ENCODE measurements around the gene BBS9.
"Not testable (repeated sequence)": the region's sequence is repeated elsewhere in the genome, so short reads cannot be mapped to it uniquely, and the experiment has no call there.

The BBS9 gene

DNA sequence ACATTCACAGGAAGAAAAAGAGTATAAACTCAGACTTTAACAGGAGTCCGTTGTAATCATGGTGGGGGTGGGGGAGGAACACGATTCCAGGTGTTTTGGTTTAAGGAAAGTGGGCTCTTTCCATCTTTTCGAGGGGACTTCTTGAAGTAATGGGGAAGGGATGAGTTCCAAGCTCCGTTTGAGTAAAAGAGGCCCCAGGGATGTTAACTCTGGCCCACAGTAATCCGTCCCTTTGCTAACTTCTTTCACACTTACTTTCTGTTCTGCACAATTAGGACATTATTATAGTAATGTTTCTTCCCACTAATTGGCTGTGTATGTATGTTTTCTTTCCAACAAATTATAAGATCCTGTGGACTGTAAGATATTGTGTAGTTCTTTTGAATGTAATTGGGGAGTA, 374.4 kb downstream of the BBS9 start:
- DNase-seq = no peak

DNA sequence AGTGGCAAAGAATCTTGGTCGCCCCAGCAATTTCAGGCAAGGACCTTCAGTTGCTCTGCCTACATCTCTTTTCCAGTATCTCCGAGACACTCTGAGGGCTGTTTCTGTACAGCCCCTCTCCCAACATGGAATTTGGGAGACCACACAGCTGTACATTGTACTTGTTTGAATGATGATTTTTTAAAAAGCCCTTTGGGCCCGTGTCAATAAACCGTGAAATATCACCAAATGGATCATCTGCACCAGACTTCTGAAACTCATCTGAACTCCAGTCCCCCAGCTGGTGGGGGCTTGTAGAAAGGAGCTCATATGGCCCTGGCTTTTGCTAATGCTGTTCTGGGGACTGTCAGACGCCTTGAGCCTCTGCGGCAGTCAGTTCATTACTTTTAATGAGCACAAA, 374.9 kb downstream of the BBS9 start:
- DNase-seq = no peak

DNA sequence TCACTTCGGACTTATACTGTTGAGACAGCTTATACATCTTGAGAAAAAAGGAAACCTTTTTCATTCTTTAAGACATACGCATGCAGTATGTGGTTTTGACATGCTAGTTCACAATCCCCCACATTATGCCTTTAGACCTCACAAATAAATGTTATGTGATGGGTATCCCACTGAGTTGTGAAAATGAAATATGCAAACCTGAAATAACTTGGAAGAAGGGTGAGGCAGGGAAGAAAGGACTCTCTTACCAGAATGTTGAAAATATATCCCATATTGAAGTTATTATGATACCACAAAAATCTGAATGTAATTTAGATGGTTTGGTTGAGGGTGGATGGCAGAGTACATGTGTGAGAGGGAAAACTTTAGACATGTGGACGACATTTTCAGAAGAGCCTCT, 379.8 kb downstream of the BBS9 start:
- DNase-seq = no peak

DNA sequence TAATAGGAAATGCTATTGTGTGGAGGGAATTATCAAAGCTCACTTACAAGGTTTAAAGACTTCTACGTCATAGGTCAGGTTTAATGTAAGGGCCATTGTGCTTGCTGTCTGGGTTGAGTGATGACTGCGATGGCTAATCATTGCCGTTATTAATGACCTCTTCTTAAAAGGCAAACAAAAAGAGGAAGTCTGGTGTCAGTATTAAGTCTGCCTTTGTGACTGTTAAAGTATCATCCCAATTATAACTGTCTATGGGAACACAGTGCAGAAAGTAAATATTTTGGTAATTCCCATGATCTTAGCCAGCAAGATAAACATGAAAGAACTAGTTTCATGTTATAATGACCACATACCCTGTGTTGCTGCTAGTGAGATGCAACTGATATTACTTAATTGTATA, 382.4 kb downstream of the BBS9 start:
- no peak for DNase-seq

DNA sequence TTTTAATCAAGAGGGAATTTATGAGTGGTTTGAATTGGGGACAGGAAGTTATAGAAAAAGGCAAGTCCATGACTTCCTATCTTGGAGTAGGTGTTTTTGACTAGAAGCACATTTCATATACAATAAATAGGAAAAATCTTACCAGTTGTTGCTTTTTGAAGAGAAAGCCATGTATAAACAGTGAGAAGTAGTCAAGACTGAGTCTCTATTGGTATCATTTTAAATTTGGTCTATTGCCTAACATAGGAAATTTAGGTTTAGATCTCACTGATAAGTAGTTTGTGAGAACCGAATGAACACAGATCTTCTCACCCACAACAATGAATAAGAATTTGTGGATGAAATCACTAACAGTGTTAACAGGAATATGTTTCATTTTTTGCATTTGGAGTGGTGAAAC, 387.2 kb downstream of the BBS9 start:
- DNase-seq = no peak

DNA sequence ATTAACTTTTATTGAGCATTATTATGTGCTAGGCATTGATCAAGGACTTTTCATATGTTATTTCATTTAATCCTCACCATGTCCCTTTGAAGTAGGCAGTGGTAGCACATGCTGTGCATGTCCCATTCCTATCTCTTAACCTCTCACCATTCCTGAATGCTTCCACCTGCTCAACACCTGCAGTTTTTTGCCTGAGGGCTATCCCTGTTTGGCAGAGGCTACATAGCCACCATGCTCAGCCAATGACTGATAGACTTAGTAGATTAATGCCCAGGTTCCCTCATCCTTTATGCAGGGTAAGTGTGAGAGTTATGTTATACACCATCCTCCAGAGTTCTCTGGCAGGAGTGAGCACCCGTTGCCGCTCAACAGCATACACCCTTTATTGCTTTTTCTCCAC, 387.8 kb downstream of the BBS9 start:
- no peak for DNase-seq

DNA sequence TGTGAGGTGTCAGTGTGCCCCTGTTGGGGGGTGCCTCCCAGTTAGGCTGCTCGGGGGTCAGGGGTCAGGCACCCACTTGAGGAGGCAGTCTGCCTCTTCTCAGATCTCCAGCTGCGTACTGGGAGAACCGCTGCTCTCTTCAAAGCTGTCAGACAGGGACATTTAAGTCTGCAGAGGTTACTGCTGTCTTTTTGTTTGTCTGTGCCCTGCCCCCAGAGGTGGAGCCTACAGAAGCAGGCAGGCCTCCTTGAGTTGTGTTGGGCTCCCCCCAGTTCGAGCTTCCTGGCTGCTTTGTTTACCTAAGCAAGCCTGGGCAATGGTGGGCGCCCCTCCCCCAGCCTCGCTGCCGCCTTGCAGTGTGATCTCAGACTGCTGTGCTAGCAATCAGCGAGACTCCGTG, 397.6 kb downstream of the BBS9 start:
- DNase-seq = not testable (repeated sequence)

DNA sequence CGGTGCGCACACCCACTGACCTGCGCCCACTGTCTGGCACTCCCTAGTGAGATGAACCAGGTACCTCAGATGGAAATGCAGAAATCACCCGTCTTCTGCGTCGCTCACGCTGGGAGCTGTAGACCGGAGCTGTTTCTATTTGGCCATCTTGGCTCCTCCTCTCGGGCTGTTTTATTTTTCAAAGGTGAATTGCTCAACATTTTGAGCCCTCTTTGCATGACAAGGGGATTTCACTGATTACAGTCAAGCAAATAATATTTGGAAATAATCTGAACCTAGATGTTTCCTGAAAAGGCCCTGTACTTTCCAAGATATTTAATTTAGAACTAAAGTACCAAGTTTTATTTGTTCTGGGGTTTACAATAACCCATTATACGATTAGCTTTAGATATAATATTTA, 398.2 kb downstream of the BBS9 start:
- not testable (repeated sequence) for DNase-seq

DNA sequence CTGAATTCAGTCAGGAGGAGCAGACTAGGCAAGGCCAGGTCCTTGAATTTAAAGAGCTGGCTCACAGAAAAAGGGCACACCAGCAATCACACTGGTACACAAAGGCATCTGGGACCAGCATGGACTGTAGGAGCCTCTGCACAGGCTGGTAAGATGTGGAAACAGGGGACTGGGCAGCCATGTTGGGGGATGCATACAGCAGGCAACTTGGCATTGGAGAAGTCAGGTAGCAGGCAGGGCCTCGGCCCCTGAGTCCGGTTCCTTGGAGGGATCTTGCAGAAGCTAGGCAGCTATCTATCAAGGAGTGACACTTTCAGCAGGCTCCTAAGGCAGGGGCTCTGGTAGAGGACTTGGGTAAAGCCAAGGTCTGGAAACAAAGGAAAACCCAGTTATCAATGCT, 399.7 kb downstream of the BBS9 start:
- no peak for DNase-seq

DNA sequence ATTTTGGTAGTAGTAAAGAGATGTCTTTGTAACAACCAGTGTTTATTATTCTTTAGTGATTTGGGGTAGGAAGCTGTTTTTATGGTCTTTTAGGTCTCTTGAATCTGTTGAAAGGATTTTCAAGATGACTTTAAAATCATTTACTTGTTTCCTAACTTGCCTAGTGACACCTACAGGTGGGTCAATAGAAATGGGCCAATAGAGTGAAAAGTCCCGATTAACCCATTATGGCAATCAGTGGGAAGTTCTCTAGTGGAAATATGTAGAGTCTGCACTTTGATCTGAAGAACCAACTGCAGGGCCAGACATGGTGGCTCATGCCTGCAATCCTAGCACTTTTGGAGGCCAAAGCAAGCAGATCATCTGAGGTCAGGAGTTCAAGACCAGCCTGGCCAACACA, 401.3 kb downstream of the BBS9 start:
- DNase-seq = no peak

DNA sequence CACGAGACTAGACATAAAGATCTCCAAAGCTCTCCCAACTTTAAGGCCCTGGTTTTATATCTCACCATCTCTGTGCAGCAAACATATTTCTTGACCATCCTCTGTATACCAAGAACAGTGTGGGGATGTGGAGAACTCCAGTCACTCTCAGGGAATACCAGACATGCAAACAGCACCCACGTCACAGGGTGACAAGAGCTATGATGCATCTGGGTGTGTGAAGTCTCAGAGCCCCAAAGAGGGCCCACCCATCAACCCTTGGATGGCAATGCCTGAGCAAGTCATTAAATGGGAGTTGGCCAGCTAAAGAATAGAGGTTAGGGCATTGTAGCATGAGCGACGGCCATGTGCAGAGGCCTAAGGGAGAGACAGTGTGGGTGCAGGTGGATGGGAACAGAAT, 402.5 kb downstream of the BBS9 start:
- DNase-seq = no peak

DNA sequence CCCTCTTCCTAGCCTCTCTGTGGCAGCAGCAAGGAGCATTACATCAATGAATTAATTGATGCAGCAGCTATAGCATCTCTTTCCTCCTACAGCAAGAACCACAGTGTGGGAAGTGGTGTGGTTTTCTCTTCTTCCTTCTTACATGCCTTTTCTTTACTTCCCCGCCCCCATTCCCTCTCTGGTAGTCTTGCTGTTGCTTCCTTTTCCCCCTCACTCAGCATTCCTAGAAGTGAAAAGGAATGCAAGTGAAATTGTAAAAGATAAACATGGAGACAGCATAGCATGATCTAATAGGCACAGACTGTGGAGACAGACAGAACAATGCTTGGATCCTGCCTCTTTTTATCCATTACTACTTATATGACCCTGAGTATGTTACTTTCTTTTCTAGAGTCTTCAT, 405.5 kb downstream of the BBS9 start:
- no peak for DNase-seq

DNA sequence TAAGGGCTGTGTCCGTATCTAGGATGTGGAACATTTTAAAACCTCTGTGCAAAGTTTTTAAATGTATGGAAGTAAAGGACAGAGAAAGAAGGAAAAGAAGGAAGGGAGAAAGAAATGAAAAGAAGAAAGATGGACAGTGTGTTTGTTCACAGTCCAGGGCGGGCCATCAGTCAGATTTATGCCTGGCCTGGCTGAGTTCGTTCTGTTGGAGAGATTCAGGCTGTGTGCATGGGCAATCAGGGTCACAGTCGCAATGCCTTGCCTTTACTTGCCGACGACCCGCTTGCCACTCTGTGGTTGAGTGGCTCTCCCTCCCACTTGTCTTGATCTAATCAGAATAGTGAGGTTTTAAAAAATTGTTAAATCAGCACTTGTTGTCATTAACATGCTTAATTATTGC, 406.6 kb downstream of the BBS9 start:
- DNase-seq = no peak

DNA sequence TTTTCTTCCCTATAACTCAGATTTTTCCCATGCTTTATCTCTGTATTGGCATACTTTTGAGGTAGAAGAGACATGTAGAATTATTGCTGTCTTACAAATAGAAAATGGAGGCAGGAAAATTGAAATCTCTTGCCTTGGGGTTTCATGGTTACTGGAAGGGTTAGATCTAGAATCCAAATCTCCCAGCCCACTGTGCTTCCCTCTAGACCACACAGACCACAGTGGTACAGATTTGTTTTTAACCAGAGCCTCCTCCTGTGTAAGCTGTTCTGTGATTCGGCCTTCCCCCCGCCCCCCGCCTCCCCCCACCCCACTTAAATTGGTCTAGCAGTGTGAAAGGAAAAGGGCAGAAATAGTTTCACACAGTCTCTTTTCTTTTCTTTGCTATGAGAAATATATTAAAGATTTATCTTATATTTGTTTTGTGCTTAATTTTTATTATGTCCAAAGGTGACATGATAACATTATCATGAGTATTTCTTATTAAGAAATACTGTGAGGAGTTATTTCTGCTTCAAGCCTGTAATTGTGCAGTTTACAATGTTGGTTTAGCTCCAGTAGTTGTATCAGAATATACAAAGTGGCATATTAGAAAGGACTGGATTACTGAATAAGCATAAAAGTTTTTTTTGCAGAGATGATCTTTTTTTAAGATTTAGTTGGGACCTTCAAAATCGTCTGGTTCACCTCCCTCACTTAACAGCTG, 407.2 kb downstream of the BBS9 start:
- DNase-seq = no peak

DNA sequence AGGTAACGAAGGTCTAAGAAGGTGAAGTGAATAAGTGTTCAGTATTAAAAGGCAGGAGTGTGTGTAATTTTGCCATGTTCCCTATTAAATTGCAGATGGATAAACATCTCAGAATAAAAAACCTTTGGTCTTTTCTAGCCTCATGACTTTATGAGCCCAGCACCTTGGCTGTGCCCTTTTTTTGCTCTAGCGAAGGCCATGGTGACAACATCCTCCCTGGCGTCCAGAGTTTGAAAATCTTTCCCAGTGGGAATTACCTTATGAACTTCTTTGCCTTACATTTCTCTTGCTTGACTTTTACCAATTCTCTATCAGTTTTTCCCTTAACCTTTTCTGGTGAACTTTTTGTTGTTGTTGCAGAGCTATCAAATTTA, 407.7 kb downstream of the BBS9 start:
- no peak for DNase-seq

DNA sequence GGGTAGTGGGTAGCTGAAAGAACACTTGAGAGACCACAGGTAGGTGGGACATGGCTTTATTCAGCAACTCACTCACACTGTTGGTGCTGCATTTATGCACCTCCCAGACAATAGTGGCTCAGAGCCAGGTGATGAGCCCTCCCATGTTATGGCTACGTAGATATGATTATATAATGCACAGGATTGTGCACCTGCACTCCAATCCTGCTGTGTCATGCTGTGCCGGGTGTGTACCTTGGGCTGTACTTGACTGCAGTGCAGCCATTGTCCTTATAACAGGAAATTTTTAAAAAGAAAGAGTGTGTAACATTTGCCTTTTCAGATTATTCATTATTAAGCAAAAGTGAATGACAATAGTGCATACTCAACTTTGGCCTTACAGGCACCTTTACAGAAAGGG, 409.8 kb downstream of the BBS9 start:
- no peak for DNase-seq

DNA sequence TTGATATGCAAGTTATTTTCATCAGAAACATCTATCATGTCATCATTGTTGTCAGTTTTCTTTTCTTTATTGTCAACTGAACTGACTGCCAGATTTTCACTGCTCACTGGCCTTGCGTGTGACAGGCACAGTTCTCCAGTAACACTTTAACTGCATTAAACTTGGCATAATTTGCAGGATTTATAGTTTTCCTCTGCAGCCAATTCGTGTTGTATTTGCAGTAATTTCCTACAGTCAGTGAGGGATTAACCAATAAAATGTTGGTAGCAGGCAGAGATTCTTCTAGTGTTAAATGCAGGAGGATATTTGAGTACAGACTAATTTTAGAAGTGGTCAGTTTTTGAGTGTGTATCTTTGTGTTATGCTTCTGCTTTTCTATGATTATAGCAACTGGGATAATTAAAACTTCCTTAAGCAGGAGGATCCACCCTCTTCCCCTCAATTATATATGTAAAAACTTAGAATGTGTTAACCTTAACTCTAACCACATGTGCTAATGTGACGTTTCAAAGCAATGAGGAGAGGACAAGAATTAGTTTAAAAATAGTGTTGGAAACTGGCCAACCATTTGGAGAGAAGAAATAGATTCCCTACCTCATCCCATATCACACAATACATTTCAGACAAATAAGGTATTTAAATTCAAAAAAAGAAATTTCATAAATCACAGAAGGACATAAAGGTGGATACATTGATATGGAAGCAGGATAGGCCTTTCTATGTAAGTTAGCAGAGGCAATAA, 410.5 kb downstream of the BBS9 start:
- DNase-seq = no peak

DNA sequence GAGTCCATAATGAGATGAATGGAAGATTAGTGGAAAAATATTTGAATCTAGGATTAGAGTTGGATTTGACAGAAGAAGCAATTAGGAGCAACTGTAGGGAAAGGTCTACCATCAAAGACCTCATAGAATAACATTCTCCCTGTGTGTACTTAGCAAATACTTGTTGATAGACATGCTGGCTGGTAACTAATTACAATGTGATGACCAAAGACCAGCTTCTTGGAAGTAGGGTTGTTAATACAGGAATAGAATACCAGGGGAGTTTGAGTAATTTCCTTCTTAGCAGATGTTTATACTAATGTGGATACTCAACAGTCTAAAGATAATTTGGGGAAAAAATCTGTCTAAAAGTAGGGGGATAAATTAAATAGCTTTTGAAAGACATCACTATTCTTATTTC, 418.5 kb downstream of the BBS9 start:
- no peak for DNase-seq

DNA sequence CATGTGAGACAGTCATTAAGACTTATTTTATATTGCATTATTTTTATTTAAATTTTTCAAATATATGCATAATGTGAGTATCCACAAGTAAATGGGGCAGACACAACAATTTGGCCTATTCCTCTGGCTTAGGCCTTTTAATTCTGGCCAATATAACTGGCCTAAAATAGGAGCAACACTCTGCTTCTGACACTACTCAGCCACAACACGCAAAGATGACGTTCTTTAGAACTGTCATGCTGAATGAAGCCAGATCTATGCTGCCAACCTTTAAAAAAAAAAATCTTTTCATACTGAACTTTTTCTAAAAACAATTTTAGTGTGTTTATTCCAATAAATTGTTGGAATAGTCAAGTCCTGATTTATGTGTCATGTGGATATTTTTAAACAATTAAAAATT, 421.0 kb downstream of the BBS9 start:
- DNase-seq = no peak

DNA sequence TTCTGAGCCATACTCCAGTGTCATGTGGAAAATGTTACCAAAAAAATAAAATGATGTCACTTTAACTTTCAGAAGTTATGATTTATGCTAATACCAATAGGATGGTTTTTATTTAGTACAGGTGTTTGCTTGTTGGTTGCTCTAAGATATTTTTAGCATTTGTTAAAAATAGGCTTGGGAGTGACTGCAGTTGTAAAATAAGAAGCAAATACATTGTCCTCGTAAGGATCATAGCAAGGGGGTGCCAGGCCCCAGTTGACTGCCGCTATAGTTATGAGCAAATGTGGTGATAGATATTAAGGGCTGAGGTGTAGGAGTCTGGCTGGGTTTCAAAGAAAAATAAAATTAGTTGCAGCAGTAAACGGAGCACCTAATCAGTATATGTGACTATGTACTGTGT, 421.6 kb downstream of the BBS9 start:
- DNase-seq = no peak

DNA sequence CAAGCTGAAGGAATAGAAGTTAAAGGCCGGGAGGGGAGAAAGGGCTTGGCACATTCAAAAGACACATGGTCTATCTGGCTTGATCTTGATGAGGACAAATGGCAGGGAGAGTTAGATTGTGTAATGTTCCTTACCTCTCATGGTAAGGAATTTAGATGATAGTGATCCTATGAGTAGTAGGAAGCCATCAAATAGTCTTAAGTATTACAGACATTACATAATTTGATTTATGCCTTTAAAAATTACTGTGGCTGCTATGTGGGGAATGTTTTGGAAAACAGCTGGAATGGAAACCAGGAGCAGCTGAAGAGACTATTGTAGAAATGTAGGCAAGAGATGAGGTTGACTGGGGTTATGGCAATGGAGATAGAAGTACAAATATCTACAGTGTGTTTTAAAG, 424.7 kb downstream of the BBS9 start:
- no peak for DNase-seq

DNA sequence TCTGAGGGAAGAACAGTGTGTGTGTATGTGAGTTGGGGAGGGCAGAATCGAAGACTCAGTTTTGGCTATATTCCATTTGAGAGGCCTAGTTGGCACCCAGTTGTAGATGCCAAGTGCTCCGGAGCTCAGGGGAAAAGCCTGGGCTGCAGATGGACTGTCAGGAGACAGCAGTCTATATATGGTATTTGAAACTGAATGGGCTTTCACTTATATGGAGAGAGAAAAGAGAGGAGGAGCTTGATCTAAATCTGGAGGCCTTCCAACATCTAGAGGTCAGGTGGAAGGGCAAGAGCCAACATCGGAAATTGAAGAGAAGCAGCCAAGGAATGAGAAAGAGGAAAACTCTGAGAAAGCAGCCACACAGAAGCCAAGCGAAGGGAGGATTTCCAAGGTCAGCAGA, 425.2 kb downstream of the BBS9 start:
- DNase-seq = no peak

DNA sequence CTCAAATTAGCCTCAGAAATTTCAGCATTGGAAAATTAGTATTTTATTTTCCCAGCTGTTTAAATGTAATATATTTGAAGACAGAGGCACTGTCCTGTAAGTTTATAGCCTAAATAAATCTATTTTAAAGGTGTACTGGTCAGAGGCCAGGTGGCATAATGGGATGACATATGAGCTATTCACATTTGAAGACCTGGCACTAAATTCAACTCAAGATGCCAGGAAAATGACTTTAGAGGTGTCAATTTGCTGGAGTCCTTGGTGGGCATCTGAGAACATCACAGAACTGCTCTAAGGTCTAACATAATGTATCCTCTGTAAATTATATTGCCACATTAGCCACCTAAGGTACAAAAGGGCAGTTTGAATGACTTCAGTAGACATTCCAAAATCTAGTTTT, 427.1 kb downstream of the BBS9 start:
- DNase-seq = no peak

DNA sequence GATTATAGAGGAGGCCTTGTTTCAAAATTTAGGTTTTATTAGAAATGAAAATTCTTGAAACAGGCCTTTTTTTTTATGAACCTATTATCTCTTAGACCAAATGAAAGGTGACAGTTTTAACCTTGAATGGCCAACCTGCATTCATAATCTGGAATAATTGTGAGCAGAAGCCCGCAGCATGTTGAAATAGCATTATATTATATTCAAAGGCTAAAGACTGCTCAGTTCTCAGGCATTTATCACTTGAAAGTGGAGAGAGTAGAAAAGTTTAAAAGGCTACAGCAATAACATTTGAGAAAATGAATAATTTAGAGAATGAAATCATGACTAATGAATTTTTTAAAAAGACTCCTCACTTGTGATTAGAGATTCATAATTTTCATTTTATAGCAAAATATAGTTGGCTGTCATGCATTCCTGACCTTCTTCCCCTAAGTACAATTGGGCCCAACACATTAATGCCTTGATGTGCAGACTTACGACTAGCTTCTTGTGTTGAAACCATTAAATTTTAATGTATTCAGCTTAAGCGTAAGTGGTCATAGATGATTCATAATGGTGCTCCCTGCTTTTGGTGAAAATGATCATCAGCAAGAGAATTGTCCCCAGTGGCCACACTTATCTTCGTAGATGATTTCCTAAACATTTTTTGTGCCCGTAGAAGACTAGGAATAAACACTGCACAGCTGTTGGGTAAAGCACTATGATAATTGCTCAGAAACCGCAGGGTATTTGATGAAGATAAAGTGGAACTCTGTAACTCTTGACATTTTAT, 429.4 kb downstream of the BBS9 start:
- DNase-seq = no peak

Data from Kasumi-1 (cell line).